A549 treated with GW870086 at 1 μM for 4 hours (cell line): Measurements from ENCODE around the gene GJB1. TPM values are rescaled to one million over a fixed set of nuclear protein-coding genes. Genes with fewer than 3 reads are reported as not detected.

Source experiments
- total RNA-seq: library from RNA; stranded (reverse); fragments of 200-300 nt; extraction: Qiagen RNA extraction; gene quantifications from 5 replicates; pipeline ENCODE4 v1.2.3, GENCODE V29; 2022; ENCODE audit warnings: low read depth

GJB1 gene
- 0.12 to 0.13 TPM in 2 of 5 replicates, not detected in the others for total RNA-seq

DNA sequence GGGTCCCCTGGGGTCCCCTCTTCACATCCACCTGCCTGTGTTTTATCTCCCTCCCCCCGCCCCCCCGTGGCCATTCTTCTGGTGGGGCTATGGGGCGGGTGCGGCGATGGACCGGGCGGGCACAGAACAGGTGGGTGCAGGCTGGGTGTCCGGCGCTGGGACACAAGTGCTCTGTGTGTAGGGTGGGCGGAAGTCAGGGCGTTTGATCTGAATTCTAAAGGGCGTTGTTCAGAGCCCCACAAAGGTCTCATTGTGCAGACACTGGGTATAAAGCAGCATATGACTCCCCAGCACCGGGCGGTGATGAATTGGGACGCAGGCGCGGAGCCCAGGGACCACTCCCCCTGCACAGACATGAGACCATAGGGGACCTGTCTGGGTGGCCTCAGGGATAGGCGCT lies at the start of gene GJB1:
Gene GJB1 (plus strand): TSS at position 296 of the 400 bp plus-strand sequence. CDS start 484 bp downstream, outside the sequence.

DNA sequence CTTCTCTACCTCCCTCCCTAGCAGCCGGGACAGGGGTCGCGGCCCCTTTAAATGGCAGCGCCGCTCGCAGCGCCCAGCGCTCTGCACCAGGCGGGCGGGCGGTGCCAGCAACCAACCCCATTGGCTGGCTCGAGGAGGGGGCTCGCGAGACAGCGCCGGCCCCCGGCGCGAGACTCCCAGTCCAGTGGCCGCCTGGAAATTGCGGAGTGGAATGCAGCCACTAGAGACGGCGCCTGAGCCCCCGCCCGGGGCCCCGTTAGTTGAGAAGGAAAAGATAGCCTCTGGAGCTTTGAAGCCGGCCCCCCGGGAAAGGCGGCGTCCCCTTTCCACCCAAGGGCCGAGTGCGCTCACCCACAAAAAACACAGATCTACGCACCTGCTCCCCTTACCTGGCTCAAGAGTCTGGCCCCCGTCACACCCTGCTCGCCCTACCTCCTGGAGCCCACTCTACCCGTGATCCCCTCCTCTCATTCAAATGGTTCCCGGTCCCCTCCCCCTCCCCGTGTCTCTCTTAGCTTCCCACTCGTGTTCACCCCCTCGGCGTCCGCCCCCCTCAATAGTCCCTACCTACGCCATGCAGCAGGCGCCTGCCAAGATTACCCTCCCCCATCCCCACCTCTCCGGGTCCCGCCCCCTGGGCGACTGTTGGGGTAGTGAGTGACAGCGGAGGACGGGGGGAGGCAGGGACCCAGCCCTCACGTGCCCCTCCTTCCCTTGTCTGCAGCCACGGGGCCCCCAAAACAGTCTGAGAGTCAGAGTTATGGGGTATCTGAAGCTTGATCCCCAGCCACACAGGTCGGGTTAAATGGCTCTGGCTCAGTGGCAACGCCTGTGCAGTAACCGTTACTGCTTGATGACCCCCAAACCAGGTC lies 31.3 kb downstream of the GJB1 start, which contains the start of gene ZMYM3:
Gene ZMYM3 (minus strand): TSS at position 49 of the 872 bp plus-strand sequence. CDS start 885 bp downstream, outside the sequence.

Other genes with a start within 250 kb of the GJB1 start
- 69.4 to 77.8 TPM (median 74.9 TPM) in 5 replicates for gene SNX12, start 154.9 kb upstream of the GJB1 start, total RNA-seq
- 1.1 to 1.4 TPM (median 1.2 TPM) in 5 replicates for gene FOXO4, start 127.4 kb upstream of the GJB1 start, total RNA-seq
- gene CXorf65, start 116.5 kb upstream of the GJB1 start, total RNA-seq, result not detected in 5 replicates
- gene IL2RG, start 111.6 kb upstream of the GJB1 start, total RNA-seq, result 0.15 to 0.49 TPM (median 0.23 TPM) in 5 replicates
- gene MED12, start 104.6 kb upstream of the GJB1 start, total RNA-seq, result 8.5 to 13.1 TPM (median 10.1 TPM) in 5 replicates
- 0.70 to 1.2 TPM (median 1.00 TPM) in 5 replicates for gene NLGN3, start 78.4 kb upstream of the GJB1 start, total RNA-seq
- gene ZMYM3, start 30.9 kb downstream of the GJB1 start, total RNA-seq, result 10.1 to 13.6 TPM (median 12.1 TPM) in 5 replicates
- gene NONO, start 60.4 kb downstream of the GJB1 start, total RNA-seq, result 303 to 378 TPM (median 343 TPM) in 5 replicates
- gene ITGB1BP2, start 78.5 kb downstream of the GJB1 start, total RNA-seq, result 0.81 to 1.2 TPM (median 0.88 TPM) in 5 replicates
- 11.9 to 18.0 TPM (median 15.8 TPM) in 5 replicates for gene TAF1, start 143.1 kb downstream of the GJB1 start, total RNA-seq